ENCODE results near the gene FAM114A2.

- TF ChIP-seq CTCF (IDR thresholded peaks at IDR 0.05) (no peak), POLR2AphosphoS5 (IDR thresholded peaks at IDR 0.05) (no peak), POLR2A (IDR thresholded peaks at IDR 0.05; ENCODE audit: low read depth) (no peak)
Measured at GRCh38 chr5:154081246-154081645, 42.5 kb upstream of the FAM114A2 start.

Data from esophagus muscularis mucosa (tissue), 3 donors.